PC-9 (cell line): Measurements from ENCODE around the gene LRRC8D. TPM values are rescaled to one million over a fixed set of nuclear protein-coding genes. Genes with fewer than 3 reads are reported as not detected.
A peak's percentile ranks its signal among the peaks of the same experiment; 100 is the strongest.

ENCODE experiments used
- BruUV-seq: library from RNA; stranded (reverse); fragments of 400-500 nt; replicated peaks from 2 replicates; lab custom pipeline; 2021; lab: Mats Ljungman, UMichigan
- CTCF ChIA-PET: fragments of 300-600 bp; sonication (Branson Sonifier 250); formaldehyde crosslinking; loops from one replicate; lab custom pipeline; 2022; ENCODE audit warnings: antibody characterized with exemption; lab: Charles Lee
- POLR2A ChIA-PET: fragments of 300-600 bp; sonication (Branson Sonifier 250); formaldehyde crosslinking; loops from one replicate; lab custom pipeline; 2022; ENCODE audit warnings: antibody characterized with exemption; ENCODE audit not compliant: unreplicated experiment; lab: Charles Lee
- DNase-seq, 2 experiments: peaks; one replicate each; pipeline versions ENCODE4 v3.0.0 to v3.0.0-alpha.2; 2015 to 2022; ENCODE audit warnings: mixed read lengths in 1 of 2
- H2AFZ ChIP-seq: fragments of 200-600 bp; sonication (generic); 2 replicates; pipeline ENCODE4 v1.8.1; 2017; ENCODE audit warnings: antibody characterized with exemption
- H3F3A ChIP-seq: fragments of 200-600 bp; sonication (generic); 2 replicates; pipeline ENCODE4 v1.8.1; 2017; ENCODE audit warnings: antibody characterized with exemption, mild to moderate bottlenecking, low read depth; ENCODE audit not compliant: insufficient read depth
- H3K27ac ChIP-seq: fragments of 200-600 bp; sonication (generic); 2 replicates; pipeline ENCODE4 v1.6.1; 2016; ENCODE audit warnings: mixed run types
- H3K27me3 ChIP-seq: fragments of 200-600 bp; sonication (generic); 2 replicates; pipeline ENCODE4 v1.6.1; 2016; ENCODE audit warnings: low read depth, mixed run types; ENCODE audit not compliant: insufficient read depth
- H3K36me3 ChIP-seq: fragments of 200-600 bp; sonication (generic); 2 replicates; pipeline ENCODE4 v1.6.1; 2016; ENCODE audit warnings: low read depth, mixed run types
- H3K4me1 ChIP-seq: fragments of 200-600 bp; sonication (generic); replicated peaks from 2 replicates; pipeline ENCODE4 v1.6.1; 2016; ENCODE audit warnings: mixed run types; ENCODE audit not compliant: insufficient read depth
- H3K4me2 ChIP-seq: fragments of 200-600 bp; sonication (generic); 2 replicates; pipeline ENCODE4 v1.6.1; 2017; ENCODE audit warnings: mixed run types
- H3K4me3 ChIP-seq: fragments of 200-600 bp; sonication (generic); 2 replicates; pipeline ENCODE4 v1.6.1; 2016; ENCODE audit warnings: mixed run types
- H3K79me2 ChIP-seq: fragments of 200-600 bp; sonication (generic); 2 replicates; pipeline ENCODE4 v1.6.1; 2017; ENCODE audit warnings: low read depth, mixed run types
- H3K9me2 ChIP-seq: fragments of 200-600 bp; sonication (generic); 2 replicates; pipeline ENCODE4 v1.8.1; 2017; ENCODE audit warnings: mild to moderate bottlenecking; ENCODE audit not compliant: insufficient read depth
- H3K9me3 ChIP-seq: fragments of 200-600 bp; sonication (generic); 2 replicates; pipeline ENCODE4 v1.8.1; 2016; ENCODE audit warnings: low read depth; ENCODE audit not compliant: insufficient read depth
- H4K20me1 ChIP-seq: fragments of 200-600 bp; sonication (generic); 2 replicates; pipeline ENCODE4 v1.8.1; 2017; ENCODE audit not compliant: insufficient read depth
- EZH2 ChIP-seq: fragments of 200-600 bp; sonication (generic); IDR thresholded peaks from 2 replicates; pipeline ENCODE4 v1.8.0; 2017; ENCODE audit warnings: antibody characterized with exemption, low read depth
- intact Hi-C: fragments of 100-400 bp; cut with micrococcal nuclease; formaldehyde crosslinking; loops from one replicate; pipeline ENCODE4 v1.10.0; 2022; ENCODE audit not compliant: unreplicated experiment
- total RNA-seq: library from RNA; stranded (reverse); gene quantifications from 2 replicates; pipeline ENCODE4 v1.2.3, GENCODE V29; 2021
- TF ChIP-seq, protein P1 (sequence below): fragments of 200-600 bp; sonication (generic); conservative IDR thresholded peaks from 2 replicates; pipeline ENCODE4 v1.6.1; 2017; ENCODE audit warnings: mixed run types, antibody characterized with exemption, mild to moderate bottlenecking, moderate library complexity

Gene LRRC8D
- total RNA-seq, 1 experiment from 2014 or later: 75.9 TPM

DNA sequence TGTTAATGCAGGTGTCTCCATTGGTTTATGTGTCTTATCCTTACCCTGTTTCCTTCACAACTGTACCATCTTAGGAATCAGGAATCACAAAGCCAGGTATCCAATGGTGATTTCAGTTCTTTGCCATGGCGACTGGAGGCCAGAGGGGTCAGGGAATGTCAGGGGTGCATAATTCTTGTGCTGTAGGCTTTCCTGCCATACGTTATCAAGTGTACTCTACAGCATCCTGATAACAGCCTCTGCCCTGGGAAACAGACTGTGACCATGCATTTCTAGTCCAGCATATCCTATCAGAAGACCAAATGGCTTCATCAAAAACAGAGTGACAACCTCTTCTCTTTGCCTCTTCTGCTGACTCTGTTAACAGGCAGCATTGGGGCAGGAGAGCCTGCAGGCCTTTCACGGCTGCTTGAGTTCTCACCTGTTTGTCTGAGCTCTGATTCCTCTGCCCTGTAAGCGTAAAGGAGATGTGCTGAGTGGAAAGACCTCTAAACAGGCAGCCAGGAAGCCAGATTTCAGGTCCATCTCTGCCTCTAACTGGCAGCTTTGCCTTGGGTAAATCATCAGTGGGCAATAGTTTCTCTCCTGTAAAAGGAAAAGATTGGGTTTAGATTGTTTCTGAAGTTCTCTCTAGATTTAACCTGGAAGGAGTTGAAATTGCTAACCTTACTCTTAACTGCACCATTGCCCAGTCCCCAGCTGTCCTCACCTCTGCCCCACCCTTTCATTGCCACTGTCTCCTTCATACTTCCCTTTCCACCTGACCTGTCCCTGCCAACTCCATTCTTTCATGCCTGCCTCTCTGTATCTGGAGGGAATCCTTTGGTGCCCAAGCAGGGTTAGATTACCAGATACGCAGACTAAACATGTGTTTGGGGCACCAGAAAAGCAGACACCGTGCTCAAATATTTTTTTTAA is 80.2 kb downstream of the LRRC8D start:
- no TSS peak for BruUV-seq
- CTCF ChIA-PET: no interaction called here
- POLR2A ChIA-PET: interaction anchor here (0.6 kb wide), 1 partner anchor 9 kb away, joined by 3 read pairs; no protein-coding TSS in a partner anchor
- Histone ChIP-seq H3F3A (peaks cover 46% of the 10 kb centered on the region), H2AFZ (no peak overlapping the region), H3K79me2 (peaks cover 83% of the 10 kb centered on the region), H3K36me3 (peaks cover 53% of the 10 kb centered on the region), H3K9me2 (no peaks in the 10 kb centered on the region), H3K4me3 (no peak overlapping the region), H3K4me1 (peaks cover 32% of the 10 kb centered on the region), H3K27me3 (no peaks in the 10 kb centered on the region), H3K4me2 (no peak overlapping the region), H4K20me1 (no peaks in the 10 kb centered on the region), H3K9me3 (no peaks in the 10 kb centered on the region), H3K27ac (0 out of 2 replicates have a peak overlapping the region, but pooled peaks have one; percentile 2)
- no peak for DNase-seq
- TF ChIP-seq, protein P1, sequence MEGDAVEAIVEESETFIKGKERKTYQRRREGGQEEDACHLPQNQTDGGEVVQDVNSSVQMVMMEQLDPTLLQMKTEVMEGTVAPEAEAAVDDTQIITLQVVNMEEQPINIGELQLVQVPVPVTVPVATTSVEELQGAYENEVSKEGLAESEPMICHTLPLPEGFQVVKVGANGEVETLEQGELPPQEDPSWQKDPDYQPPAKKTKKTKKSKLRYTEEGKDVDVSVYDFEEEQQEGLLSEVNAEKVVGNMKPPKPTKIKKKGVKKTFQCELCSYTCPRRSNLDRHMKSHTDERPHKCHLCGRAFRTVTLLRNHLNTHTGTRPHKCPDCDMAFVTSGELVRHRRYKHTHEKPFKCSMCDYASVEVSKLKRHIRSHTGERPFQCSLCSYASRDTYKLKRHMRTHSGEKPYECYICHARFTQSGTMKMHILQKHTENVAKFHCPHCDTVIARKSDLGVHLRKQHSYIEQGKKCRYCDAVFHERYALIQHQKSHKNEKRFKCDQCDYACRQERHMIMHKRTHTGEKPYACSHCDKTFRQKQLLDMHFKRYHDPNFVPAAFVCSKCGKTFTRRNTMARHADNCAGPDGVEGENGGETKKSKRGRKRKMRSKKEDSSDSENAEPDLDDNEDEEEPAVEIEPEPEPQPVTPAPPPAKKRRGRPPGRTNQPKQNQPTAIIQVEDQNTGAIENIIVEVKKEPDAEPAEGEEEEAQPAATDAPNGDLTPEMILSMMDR: no peak
- no peak for TF ChIP-seq EZH2
- intact Hi-C loops: no loop called here

- peaks cover 53% of the 10 kb centered on the region for H3K36me3 ChIP-seq
- H3K9me3 ChIP-seq: no peaks in the 10 kb centered on the region
- CTCF ChIA-PET: no interaction called here
- no peak for DNase-seq
- H2AFZ ChIP-seq: no peak overlapping the region
- H3K27me3 ChIP-seq: no peaks in the 10 kb centered on the region
- peaks cover 81% of the 10 kb centered on the region for H3K79me2 ChIP-seq
- H3K4me1 ChIP-seq: peaks cover 42% of the 10 kb centered on the region
- no peaks in the 10 kb centered on the region for H3K9me2 ChIP-seq
- no TSS peak for BruUV-seq
- no peak overlapping the region for H3K4me2 ChIP-seq
- peaks cover 56% of the 10 kb centered on the region for H3F3A ChIP-seq
- no peaks in the 10 kb centered on the region for H4K20me1 ChIP-seq
- no peak overlapping the region for H3K27ac ChIP-seq
- POLR2A ChIA-PET: no interaction called here
- no peak for TF ChIP-seq EZH2
- TF ChIP-seq, protein P1: no peak
- H3K4me3 ChIP-seq: no peak overlapping the region
- intact Hi-C loops: no loop called here
Measured at GRCh38 chr1:89901957-89902669, 81.3 kb downstream of the LRRC8D start.

GRCh38 chr1:89903550-89903949 is 82.7 kb downstream of the LRRC8D start:
- Histone ChIP-seq H3K9me2 (no peaks in the 10 kb centered on the region), H3K27me3 (no peaks in the 10 kb centered on the region), H3K4me2 (no peak overlapping the region), H3K27ac (peak overlapping the region; percentile 92), H2AFZ (no peak overlapping the region), H3K4me1 (peaks cover 57% of the 10 kb centered on the region), H4K20me1 (no peaks in the 10 kb centered on the region), H3K9me3 (no peaks in the 10 kb centered on the region), H3K36me3 (peaks cover 45% of the 10 kb centered on the region), H3K79me2 (peaks cover 81% of the 10 kb centered on the region), H3K4me3 (no peak overlapping the region), H3F3A (peaks cover 59% of the 10 kb centered on the region)
- TF ChIP-seq EZH2: no peak
- TF ChIP-seq, protein P1: no peak
- intact Hi-C loops: no loop called here
- POLR2A ChIA-PET: no interaction called here
- no TSS peak for BruUV-seq
- DNase-seq: no peak
- CTCF ChIA-PET: no interaction called here
